AG09319 (cell line): ENCODE measurements around the gene WDR37.
"Not testable (repeated sequence)": the region's sequence is repeated elsewhere in the genome, so short reads cannot be mapped to it uniquely, and the experiment has no call there.

Source experiments
- DNase-seq: peaks from one replicate; pipeline ENCODE4 v3.0.0-alpha.2; 2010; ENCODE audit warnings: low read depth; ENCODE audit errors: extremely low read depth
- TF ChIP-seq, protein P1 (sequence below): IDR thresholded peaks from 2 replicates; pipeline ENCODE4 v1.5.1; 2011; ENCODE audit warnings: low read depth, mild to moderate bottlenecking, inconsistent platforms, low read length, moderate library complexity

The WDR37 gene

DNA sequence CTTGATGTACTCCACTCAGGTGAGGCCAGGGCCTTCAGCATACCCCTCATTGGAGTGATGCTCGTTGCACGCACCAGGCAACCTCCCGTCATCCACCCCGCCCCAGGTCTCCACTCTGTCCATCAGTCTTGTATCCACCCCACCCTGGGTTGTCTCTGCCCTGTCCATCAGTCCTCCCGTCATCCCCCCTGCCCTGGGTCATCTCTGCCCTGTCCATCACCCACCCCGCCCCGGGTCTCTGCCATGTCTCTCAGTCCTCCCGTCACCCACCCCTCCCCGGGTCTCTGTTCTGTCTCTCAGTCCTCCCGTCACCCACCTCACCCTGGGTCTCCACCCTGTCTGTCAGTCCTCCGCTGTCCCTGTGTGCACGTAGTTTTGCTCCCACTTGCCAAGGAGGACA lies 59.9 kb downstream of the WDR37 start:
- TF ChIP-seq, protein P1, sequence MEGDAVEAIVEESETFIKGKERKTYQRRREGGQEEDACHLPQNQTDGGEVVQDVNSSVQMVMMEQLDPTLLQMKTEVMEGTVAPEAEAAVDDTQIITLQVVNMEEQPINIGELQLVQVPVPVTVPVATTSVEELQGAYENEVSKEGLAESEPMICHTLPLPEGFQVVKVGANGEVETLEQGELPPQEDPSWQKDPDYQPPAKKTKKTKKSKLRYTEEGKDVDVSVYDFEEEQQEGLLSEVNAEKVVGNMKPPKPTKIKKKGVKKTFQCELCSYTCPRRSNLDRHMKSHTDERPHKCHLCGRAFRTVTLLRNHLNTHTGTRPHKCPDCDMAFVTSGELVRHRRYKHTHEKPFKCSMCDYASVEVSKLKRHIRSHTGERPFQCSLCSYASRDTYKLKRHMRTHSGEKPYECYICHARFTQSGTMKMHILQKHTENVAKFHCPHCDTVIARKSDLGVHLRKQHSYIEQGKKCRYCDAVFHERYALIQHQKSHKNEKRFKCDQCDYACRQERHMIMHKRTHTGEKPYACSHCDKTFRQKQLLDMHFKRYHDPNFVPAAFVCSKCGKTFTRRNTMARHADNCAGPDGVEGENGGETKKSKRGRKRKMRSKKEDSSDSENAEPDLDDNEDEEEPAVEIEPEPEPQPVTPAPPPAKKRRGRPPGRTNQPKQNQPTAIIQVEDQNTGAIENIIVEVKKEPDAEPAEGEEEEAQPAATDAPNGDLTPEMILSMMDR = no peak
- no peak for DNase-seq

DNA sequence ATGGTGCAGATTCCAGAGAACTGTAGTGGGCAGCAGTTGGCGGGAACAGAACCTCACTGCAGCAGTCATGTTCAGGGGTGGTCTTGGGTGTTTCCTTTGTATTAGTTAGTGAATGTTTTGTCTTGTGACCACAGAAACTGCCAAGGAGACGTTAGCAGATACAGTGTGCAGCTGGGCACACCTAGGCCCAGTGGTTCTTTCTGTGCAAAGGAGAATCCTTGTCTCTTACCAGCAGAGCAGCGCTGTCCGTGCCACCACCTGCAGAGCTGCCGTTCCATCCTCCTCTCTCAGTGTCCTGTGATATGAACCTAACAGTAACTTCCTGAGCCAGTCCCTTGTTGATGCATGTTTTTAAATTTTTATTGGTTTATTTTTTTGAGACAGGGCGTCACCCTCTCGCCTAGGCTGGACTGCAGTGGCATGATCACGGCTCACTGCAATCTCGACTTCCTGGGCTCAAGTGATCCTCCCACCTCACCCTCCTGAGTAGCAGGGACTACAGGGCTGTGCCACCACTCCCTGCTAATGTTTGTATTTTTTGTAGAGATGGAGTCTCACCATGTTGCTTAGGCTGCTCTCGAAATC lies 60.6 kb downstream of the WDR37 start:
- no peak for DNase-seq
- TF ChIP-seq, protein P1 = no peak

DNA sequence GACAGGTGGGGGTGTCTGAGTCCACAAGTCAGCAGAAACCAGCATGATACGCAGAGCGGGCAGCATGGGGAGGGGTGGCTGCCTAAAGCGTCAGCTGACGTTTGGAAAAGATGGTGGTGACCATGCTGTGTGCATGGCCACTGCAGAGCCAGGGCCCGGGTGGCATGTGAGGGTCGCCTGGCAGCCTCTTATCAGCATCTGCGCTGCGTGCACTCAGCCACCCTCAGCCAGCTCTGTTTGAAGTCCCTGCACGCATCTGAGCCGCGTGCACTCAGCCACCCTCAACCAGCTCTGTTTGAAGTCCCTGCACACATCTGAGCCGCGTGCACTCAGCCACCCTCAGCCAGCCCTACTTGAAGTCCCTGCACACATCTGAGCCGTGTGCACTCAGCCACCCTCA lies 61.5 kb downstream of the WDR37 start:
- DNase-seq = no peak
- TF ChIP-seq, protein P1 = no peak

DNA sequence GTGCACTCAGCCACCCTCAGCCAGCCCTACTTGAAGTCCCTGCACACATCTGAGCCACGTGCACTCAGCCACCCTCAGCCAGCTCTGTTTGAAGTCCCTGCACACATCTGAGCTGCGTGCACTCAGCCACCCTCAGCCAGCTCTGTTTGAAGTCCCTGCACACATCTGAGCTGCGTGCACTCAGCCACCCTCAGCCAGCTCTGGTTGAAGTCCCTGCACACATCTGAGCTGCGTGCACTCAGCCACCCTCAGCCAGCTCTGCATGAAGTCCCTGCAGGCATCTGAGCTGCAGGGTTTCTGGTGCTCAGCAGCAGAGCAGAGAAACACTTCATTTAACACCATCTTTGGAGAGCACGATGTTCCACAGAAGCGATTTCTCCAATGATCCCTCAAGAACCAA lies 62.1 kb downstream of the WDR37 start:
- DNase-seq = not testable (repeated sequence)

DNA sequence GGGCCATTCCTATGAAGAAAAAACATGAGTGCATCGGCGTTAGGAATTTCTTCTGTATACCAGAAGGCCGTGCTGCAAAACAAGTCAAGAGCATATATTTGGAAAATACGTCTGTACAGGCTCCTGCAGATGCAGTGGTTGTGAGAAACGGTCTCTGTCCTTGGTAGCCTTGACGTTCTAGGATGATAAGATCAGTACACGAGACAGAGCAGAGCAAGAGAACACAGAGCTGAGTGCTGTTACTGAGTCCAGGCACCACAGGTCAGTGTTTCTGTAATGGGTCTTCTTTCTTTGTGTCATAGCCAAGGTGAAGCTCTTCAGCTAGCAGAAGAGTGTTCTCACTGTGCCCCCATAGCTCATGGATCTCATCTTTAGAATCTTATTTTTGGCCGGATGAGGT lies 62.8 kb downstream of the WDR37 start:
- DNase-seq = no peak
- TF ChIP-seq, protein P1 = no peak

DNA sequence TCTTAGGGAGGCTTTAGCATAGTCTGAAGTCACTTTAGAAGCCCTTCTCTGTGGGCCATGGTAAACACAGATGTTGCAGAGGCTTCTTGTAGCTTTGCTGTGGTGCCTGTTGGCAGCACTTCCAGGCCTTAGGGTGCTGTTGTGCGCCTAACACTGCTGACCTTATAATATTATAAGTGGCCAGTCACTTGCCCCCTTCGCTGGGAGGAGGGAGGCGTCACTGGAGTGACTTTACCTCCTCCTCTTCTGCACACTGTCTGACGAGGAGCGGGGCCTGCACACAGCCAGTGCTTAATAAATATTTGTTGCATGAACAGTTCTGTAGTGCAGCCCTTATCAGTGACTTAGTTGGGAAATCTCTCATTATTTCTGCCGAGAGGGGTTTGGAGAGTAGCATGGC lies 63.3 kb downstream of the WDR37 start:
- DNase-seq = no peak

DNA sequence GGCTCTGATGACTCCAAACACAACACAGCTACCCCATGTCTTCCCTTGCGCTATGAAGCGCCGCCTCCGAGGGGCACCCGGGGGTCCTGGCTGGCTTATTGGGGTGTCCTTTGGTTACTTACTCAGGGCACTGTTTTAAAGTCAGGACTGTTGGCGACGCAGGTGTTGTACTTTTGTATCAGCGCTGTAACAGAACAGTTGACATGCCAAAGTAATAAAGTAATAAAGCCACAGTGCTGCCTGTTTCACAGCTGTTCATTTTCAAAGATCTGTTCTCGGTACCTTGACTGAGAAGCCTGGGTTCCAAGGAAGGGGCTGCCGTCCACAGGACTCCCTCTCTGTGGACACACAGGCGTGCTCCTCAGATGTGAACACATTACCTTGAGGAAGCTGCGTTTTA lies 64.1 kb downstream of the WDR37 start:
- TF ChIP-seq, protein P1 = no peak
- DNase-seq = no peak

More for the DNA sequence above, 63.3 kb downstream of the WDR37 start:
- TF ChIP-seq, protein P1 = no peak

DNA sequence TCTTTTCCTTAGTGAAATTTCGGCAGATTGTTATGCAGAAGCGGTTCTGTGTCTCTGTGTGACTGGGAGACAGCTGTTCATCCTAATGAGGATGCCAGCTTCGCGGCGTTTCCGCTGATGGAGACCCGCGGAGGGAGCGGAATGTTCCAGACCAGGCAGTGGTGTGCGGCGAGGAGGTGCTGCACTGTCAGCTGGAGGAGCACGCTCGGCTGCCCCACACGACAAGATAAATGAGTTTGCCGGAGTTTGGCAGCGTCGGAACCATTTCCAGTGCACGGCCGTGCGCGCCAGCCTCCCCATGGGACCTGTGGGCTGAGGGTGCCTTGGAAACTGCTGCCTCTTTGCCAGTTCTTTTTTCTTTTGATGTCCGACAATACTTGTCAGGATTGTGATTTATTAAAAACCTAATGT lies 64.6 kb downstream of the WDR37 start:
- TF ChIP-seq, protein P1 = no peak
- DNase-seq = no peak
